Activated gamma-delta T cell (primary cell): ENCODE data around the gene ADGRA1.
"Not testable (repeated sequence)": the region's sequence is repeated elsewhere in the genome, so short reads cannot be mapped to it uniquely, and the experiment has no call there.

Experiments used
- DNase-seq: peaks from one replicate; lab custom pipeline; 2025; lab: John Stamatoyannopoulos, UW

Gene ADGRA1

DNA sequence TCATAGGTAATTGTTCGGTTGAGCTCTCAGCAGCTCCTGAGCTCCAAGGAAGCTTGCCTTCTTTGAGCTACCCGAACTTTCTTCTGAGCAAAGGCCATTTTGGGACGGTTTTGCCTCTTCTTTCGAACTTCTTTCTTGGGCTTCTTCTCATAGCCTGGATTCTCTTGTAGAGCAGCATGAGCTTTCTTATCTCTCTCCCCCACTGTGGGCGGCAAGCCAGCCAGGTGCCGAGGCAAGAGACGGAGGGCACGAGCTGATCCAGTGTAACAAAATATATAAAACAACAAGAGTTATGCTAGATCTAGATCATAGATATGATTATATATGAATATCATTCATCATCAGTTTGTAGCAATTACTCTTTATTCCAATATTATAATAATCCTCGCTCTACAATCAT is 55.8 kb downstream of the ADGRA1 start:
- DNase-seq = no peak

DNA sequence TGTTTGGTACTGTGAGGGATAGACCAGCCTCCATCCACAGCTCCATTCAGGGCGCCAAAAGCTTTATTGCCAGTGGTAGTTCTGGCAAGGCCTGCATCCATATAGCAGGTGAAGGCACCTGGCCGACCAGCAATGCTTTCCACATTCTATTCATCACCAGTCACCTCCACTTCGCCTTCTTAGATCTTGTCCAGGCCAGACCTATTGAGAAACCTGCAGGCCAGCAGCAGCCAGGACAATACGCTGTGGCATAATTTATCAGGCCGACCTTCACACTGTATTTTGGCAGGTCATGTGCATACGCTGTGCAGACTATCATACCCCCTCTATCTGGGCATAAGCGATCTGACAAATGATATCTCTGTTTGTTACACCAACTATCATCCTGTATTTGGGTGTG is 57.0 kb downstream of the ADGRA1 start:
- DNase-seq = no peak

DNA sequence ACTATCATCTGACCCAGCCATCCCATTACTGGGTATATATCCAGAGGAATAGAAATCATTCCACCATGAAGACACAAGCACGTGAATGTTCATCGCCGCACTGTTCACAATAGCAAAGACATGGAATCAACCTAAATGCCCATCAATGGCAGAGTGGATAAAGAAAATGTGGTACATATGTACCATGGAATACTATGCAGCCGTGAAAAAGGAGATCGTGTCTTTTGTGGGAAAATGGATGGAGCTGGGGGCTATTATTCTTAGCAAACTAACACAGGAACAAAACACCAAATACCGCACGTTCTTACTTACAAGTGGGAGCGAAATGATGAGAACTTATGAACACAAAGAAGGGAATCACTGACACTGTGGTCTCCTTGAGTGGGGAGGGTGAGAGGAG is 62.5 kb downstream of the ADGRA1 start:
- no peak for DNase-seq

DNA sequence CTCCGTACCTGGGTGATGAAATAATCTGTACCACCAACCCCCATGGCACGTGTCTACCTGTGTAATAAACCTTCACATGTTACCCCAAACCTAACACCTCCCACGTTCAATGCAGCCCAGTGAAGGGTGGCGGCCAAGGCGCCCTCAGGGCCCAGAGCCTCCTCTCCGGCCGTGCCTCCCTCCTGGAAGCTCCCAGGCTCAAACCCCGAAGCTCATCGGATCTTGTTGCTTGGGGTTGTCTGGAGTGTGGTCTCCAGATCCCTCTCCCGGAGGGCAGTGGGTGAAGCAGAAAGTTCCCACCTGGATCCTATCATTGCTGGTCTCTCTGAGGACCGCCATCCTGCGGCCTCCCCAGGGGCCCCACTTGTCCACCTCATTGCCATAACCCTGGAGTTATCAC is 62.9 kb downstream of the ADGRA1 start:
- no peak for DNase-seq

DNA sequence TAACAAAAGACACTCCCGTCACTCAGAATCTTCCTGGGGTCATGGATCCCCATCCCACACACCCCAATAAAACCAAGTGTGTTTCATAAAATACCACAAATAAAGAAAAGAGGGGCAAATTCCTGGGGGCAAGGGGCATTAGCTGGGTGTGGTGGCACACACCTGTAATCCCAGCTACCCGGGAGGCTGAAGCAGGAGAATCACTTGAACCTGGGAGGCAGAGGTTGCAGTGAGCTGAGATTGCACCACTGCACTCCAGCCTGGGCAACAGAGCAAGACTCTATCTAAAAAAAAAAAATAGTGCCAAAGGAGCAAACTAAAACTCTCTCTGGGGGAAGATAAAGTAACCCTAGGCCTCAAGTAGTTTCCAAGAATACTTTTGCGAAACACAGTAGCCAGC is 63.3 kb downstream of the ADGRA1 start:
- DNase-seq = not testable (repeated sequence)

DNA sequence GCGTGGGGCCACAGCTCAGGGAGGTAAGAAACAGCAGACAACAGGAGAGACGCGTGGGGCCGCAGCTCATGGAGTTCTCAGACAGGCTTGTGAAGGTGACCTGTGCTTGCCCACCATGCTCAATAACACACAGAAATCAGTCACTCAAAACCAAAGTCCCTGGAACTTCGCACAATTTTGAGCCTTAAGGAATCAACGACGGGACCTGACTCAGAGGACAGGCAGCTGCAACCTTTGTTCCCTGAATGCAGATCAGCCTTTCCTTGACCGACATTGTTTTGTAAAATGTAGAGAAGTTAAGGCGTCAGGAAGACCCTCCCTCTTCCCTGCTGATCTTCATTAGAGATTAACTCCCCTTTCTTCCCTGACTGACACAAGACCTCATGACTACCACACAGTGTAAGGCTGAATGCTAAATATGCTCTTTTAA is 63.8 kb downstream of the ADGRA1 start:
- DNase-seq = no peak

DNA sequence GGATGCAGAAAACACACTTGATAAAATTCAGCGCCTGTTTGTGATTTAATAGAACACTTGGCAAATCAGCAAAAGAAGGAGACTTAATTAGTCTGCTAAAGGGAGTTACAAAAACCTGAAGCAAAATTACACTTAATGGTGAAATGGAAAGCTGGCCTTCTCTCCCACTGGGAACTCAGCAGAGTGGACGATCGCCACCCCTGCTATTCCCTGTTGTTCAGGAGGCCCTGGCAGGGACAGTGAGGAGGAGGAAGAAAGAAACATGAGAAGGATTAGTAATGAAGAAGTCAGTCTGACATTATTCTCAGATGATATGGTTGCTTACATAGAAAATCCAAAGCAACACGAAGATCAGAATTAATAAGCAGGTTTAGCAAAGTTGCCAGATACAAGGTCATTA is 66.7 kb downstream of the ADGRA1 start:
- no peak for DNase-seq

DNA sequence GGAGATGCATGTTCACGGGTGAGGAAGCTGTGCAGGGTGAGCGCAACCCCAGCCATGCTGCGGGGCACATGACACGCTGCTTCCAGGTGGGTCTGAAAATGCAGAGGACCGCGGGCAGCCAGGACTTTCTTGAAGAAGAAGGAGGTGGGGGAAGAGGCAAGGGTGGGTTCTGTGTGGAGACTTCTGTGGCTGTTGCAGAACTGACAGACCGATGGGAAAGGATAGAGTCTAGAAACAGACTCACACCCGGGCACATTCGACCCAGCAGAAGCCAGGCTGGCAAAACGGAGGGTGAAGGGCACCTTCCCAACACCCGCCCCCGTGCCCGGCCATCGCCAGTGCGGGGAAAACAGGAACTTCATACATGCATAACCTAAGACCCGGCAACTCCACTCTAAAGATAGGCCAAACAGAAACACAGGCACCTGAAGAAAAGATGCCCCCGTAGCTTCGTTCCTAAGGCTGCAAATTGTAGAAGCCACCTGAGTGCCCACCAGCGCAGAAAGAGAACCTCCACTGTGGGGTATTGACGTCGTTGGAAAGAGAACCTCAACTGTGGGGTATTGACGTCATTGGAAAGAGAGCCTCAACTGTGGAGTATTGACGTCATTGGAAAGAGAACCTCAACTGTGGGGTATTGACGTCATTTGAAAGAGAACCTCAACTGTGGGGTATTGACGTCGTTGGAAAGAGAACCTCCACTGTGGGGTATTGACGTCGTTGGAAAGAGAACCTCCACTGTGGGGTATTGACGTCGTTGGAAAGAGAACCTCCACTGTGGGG is 67.5 kb downstream of the ADGRA1 start:
- DNase-seq = no peak

DNA sequence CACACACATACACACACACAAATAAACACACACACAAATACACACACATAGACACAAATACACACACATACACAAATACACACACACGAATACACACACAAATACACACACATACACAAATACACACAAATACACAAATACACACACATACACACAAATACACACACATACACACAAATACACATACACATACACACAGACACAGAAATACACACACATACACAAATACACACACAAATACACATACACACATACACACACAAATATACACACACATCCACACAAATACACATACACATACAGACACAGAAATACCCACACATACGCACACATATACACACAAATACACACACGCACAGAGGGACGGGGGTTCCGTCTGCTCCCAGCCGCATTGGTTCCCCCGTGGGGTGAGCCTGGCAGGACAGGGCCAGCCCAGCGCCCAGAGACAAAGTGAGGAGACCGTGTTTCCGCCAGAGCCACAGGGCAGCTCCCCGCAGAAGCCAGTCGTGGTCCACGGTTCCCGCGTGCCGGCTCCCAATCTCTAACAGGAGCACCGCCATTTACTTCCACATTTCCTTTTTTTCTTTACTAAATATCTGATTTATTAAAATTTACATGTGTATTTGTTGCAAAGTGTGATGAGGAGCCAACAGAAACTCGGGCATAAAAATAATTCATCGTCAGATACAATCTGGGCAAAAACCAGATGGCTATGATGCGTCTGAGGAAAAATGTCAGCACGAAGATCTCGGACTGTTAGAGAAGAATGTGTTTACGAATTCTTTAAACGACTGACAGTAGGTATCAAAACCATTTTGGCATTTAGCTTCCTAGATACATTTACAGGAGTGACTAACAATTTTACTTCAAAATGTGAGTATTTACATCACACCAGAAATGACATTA is 69.2 kb downstream of the ADGRA1 start:
- no peak for DNase-seq

DNA sequence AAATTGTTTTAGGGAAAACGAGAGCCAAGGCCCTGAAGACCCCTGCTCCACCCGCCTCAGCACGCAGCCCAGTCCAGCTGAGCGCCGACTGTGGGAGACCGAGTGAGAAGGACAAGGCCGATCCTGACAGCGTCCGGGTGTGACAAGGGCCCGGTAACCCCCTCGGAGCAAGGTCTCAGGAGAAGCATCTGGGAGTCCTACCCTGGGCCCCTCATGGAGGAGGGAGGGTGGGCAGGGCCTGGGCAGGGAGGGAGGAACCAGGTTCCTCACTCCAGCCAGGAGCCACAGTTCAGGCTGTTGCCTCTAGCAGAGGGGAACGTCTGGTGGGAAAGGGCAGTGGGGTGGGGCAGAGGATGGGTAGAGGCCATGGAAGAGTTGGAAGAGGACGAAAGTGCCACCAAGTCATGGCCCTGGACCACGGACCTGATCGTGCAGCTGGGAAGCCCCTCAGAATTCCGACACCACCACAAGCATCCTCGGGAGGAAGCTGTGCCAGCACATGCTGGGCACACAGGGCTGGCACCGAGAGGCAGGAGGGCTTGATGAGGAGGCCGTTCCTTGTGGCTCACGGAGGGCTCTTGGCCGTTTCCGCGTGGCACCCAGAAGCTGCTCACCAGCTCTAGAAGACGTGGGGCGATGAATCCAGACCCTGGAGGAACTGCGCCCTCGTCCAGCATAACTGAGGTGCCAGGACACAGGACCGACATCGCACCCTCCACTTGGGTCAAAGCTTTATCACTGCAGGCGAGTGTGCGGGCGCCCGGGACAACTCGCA is 70.1 kb downstream of the ADGRA1 start:
- DNase-seq = no peak

DNA sequence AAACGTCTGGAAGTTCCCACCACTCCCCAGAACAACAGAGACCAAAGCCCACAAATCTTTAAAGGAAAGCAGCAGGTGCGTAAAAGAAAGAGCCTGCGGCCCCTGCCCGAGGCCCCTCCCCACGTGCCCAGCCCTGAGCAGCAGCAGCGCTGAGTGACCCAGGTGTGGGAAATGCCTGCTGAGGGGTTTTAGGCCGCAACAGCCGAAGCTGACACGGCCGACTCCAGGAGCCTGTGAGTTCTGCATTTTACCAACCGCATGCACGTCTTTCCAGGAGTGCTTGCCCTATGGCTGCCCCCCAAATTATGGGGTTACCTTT is 70.7 kb downstream of the ADGRA1 start:
- DNase-seq = no peak

DNA sequence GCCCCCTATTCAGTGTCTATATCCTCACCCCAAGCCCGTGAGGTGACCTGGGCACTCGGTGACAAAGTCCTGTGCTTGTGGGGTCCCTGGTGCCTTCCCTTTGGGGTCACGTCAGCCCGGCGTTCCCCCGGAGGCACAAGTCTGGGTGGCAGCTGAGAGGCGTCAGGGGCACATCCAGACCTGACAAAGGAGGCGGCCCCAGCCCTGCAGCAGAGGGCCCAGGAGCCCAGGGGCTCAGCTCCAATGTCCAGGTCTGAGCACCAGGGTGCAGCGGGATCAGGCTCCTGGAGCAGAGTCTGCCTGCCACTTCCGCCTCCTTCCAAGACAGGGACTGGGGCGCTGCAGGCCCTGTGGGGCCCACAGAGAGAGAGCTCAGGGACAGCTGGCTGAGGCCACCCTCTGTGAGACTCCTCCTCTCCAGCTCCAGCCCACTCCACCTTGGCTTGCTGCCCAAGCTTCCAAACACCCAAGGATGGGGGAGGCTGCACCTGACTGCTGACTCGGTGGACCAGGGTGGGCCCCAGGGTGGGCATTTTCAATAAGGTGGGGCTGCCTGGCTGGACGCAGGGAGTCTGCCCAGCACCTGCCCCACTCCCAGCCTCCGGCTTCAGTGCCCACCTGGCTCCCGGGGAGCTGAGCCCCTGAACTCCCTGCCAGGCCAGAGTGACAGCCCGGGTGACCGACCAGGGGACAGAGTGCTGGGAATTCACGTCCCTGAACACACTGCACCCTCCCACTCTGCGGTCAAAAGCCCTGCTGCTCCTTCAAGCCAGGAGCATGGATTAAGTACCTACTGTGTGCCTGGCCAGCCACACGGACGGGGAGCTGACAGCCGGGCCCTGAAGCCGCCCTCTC is 71.3 kb downstream of the ADGRA1 start:
- no peak for DNase-seq

DNA sequence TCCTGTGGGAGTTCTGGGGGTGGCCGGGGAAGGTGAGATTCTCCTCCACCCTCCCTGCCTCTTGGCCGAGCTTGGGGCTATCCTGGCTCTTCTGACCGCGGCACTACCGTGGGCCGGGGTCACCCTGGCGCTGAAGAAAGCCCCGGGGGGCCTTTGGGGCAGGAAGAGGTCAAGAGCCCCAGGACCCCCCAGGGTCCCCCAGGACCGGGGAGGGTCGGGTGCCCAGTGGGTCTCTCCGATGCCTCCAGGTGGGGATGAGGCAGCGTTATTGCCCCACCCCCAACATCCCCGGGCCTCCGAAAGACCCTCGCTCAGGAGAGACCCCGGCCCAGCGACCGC is 71.9 kb downstream of the ADGRA1 start:
- DNase-seq = no peak

DNA sequence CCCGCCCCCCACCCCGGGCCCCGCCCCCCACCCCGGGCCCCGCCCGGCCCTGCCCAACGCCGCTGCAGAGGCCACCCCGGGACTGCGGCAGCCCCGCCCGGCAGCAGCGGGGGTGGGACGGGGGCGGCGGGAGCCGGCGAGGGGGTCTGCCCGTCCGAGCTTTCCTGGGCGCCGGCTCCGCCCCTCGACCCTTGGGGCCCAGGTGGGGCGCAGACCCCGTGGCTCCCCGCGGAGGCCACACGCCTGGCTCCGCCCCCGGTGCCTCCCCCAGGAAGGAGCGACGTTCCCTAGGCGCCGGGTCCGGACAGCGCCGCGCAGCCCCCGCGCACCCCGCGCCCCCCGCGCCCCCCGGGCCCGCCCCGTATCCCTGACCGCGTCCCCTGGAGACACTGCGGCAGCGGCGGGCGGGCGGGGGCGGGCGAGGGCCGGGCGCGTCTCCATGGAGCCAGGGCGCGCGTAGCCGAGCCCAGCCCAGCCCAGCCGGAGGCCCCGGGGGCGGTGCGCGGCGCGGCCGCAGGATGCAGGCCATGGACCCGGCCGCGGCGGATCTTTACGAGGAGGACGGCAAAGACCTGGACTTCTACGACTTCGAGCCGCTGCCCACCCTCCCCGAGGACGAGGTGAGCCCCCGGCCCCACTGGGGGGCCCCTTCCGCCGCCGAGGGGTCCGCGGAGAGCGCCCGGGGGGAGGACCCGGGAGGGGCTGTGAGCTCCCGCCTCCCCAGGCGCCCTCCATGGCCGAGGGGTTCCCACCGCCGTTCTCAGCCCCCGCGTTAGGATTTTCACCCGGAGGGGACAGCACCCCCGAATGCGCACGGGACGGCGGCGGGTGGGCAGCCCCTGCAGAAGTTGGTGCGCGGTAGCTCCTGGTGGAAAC is 72.5 kb downstream of the ADGRA1 start, which contains the start of gene KNDC1:
Gene KNDC1, plus strand, starts transcription at position 270 of the 876 bp plus-strand sequence. Its CDS starts 249 bp downstream, at position 519.
- no peak for DNase-seq

DNA sequence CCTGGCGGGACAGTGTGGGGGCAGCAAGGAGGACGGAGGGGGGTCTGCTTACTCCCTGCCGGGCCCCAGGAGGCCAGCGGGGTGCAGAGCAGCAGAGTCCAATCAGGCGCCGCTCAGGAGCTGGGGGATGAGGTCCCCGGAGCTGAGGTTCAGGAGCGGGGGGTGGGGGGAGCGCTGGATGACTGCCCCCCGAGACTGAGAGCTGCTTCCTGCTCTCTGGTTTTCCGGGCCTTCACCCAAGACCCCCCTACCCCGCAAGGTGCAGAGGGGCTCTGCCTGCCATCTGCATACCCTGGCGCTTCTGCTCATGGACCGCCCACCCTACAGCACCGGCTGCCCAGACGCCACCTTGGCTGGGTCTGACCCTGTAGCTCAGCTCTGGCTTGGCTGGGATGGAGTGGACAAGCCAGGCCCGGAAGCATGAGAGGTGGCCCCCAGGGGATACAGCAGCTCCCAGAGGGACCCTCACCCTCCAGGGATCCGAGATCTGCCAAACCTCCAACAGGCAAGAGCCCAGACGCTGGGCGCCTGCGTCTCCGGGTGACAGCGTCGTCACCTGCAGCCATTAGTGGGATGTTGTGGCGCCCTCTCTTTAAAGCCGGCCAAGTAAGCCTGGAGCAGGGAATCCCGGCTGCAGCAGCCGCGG is 73.2 kb downstream of the ADGRA1 start:
- no peak for DNase-seq

DNA sequence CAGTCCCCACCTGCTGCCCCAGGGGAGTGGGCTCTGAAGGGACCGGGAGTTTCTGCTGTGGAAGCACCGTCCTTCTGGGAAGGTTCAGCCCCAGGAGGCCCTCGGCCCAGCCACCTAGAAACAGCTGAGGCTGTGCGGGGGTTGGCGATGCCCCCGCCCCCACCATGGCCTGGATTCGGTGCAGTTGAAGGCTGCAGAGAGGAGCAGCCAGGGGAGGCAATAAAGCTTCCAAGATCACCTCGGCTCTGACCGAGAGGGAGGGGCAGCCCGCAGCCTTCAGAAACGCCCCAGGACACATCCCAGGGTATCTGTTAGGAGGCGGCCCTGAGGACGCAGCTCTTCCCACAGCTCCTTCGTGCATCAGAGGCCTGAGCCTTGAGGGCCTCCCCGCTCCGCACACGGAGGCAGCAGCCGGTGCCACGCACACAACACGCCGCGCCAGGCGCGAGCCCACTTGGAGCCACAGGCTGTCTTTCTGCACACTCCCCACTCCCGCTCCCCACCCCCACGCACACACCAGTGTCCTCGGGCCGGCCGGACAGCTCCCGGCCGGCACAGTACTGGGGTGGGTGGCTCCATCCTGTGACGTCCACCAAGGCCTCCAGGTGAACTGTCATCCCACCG is 73.9 kb downstream of the ADGRA1 start:
- DNase-seq = no peak

DNA sequence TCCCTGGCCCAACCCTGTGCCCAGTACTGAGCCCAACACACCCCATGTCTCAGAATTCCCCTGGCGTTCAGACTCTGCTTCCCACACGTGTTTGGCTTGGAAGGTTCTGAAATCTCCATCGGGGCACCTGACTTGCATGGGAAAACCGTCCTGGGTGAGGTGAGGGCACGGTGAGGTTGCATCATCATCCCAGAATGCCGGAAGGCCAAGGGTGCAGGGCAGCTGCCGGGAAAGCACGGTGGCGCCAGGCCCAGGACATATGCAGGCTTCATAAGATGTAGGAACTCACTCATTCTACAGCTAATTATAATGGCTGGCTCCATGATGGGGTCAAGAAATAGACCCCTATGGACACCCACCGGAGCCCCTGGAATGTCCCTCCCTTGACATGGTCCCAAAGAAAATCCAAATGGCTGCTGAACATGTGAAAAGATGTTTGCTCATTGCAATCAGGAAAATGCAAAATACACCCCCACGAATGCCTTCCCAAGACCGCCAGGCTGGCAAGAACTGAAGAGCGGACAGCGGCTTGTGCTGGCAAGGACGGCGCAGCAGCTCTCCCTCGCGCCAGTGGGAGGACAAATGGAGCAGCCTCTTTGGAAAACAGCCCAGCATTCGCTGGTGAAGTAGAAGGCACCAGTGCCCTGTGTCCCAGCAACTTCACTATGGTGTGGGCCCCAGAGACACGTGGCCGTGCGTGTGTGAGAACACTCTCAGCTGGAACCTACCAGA is 74.6 kb downstream of the ADGRA1 start:
- no peak for DNase-seq

DNA sequence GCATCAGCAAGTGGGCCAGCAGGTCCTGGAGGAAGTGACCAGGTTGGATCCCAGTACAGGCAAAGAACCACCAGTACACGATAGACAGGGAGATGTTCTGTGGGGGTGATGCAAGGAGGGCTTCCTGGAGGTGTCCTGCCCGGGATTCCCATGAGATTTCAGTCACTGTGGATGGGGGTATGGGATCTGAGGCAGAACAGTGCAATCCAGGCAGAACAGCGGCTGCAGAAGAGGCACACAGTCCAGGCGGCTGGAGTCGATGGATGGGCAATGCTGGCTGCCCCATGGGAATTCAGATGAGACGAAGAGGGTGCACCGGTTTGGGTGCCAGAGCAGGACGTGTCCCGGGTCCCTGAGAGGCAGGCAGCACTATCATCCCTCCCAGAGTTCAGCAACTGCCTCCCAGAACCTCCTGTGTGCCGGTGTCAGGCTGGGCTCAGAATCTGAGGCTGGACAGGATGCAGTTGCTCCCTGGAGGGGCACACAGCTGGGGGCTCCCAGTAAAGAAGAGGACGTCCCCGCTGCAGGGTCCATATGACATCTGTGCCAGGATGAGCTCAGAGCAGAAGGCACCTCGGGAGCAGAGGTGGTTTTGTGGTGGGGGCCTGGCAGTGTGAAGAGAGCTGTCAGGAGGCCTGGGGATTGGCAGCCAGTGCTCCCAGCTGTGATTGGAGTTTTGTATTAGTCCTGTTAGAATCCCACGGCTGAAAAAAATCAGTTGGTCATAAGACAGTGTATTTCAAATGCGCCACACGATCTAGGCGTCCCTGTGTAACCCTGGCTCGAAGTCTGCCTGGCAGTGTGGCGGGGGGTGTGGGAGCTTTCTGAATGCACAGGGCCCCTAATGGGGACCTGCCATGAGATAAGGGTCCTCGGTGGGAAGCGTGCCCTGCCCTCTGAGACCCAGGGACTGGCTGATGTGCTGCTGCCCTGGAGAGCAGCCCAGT is 75.5 kb downstream of the ADGRA1 start:
- DNase-seq = no peak
